Activated T-helper 1 cell treated with Interleukin-2 at 50 U/mL for 16 hours (primary cell): ENCODE measurements around the gene SLC35E3.
"Not testable (repeated sequence)": the region's sequence is repeated elsewhere in the genome, so short reads cannot be mapped to it uniquely, and the experiment has no call there.

Source experiments
- DNase-seq: peaks from one replicate; pipeline ENCODE4 v3.0.0-alpha.2; 2020; ENCODE audit warnings: low read depth

SLC35E3 gene

DNA sequence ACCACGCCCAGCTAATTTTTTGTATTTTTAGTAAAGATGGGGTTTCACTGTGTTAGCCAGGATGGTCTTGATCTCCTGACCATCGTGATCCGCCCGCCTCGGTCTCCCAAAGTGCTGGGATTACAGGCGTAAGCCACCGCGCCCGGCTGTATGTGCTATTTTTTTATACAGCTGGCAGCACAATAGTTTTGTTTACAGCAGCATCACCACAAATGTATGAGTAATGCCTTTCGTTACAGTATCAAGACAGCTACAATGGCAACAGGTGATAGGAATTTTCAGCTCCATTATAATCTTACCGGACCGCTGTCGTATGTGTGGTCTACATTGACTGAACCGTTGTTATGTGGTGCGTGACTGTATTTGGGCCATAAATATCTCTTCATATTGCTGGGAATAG, 50.4 kb downstream of the SLC35E3 start:
- no peak for DNase-seq

DNA sequence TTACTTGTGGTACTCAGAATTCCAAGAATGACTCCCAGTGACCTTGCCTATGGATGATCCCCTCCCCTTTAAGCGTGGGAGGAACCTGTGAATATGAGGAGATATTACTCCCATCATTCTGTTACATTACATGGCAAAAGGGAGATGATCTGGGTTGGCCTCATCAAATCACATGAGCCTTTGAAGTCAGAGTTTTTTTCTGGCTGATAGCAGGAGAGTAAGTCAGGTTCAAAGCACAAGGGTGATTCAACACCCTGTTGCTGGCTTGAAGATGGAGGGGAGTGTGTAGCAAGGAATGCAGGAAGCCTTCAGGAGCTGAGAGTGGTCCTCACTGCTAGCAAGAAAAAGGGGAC, 52.9 kb downstream of the SLC35E3 start:
- DNase-seq = no peak

GRCh38 chr12:68800294-68800693, 54.3 kb downstream of the SLC35E3 start:
- DNase-seq = no peak

GRCh38 chr12:68801124-68801523, 55.1 kb downstream of the SLC35E3 start:
- DNase-seq = not testable (repeated sequence)

DNA sequence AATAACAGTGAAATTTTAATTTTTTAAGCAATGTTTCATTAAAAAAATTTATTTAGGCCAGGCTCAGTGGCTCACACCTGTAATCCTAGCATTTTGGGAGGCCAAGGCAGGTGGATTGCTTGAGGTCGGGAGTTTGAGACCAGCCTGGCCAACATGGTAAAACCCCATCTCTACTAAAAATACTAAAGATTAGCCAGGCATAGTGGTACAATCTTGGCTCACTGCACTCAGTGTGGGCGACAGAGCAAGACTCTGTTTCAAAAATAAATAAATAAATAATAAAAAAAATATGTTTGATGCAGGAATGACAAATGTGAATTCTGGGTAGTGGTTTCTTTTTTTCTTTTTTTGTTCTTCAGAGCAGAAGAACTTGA, 56.4 kb downstream of the SLC35E3 start:
- not testable (repeated sequence) for DNase-seq

- DNase-seq = not testable (repeated sequence)
Measured at GRCh38 chr12:68802911-68803651, 57.1 kb downstream of the SLC35E3 start.

DNA sequence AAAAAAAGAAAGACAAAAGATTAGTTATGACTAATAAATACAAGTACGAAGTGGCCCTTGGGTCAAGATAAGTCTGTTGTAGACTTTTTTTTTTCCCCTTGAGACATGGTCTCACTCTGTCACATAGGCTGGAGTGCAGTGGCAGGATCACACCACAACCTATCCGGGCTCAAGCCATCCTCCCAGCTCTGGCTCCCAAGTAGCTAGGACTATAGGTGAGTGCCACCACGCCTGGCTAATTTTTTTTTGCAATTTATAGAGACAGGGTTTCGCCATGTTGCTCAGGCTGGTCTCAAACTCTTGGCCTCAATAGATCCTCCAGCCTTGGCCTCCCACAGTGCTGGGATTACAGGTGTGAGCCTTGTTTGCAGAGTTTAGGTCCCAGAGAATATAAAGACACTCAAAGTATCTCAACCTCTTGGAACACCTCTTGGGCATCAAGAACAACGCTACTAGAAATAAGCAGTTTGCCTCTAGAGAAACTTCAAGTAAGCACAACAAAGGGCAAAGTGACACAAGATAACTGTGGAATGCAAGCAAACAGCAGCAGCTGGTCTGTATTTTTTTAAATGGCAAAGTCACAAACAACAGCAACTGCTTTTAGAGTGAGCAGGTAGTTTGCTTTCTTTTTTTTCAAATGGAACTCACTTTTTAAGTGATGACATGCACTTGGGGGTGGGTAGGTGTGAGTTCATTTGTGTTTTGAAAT, 58.1 kb downstream of the SLC35E3 start:
- DNase-seq = no peak

DNA sequence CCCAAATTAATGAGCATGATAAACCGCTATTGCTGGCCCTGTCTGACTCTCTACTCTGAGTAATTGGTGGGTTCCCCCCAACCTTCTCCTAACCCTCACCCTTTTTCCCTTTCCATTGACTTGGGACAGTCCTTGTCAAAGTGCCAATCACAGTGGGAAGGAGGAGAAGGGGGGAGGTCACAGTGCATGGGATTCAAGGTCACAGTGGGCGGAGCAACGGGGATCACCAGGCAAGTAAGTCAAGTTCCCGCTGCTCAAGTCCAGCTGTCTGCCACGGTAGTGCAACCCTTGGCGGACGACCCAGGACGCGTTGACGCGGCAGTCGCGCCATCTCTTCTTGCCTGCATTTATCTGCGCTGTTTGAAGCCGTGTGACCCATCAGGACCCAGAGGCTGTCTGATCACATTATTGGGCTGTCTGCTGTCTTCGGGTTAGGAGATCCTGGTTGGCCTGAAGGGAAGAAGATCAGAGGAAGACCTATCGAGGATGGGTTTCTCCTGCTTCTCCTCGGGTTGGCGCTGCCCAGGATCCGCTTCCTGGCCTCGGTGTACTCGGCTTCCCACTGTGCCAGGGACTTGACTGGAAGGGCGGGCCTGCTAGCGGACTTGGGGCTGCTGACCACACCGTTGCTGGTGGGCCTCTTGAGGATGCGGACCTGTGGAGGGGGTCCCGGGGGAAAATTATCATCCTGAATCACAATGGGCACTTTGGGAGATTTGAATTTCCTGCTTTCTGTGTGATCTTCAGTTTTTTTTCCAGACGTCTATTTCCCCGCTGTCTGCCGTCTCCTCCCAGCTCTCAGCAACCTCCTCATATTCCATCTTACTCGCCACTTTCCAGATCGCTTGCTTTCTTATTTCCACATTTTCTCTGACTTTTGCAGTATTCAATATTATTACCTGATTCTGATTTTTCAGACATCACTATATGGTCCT, 58.9 kb downstream of the SLC35E3 start:
- no peak for DNase-seq

DNA sequence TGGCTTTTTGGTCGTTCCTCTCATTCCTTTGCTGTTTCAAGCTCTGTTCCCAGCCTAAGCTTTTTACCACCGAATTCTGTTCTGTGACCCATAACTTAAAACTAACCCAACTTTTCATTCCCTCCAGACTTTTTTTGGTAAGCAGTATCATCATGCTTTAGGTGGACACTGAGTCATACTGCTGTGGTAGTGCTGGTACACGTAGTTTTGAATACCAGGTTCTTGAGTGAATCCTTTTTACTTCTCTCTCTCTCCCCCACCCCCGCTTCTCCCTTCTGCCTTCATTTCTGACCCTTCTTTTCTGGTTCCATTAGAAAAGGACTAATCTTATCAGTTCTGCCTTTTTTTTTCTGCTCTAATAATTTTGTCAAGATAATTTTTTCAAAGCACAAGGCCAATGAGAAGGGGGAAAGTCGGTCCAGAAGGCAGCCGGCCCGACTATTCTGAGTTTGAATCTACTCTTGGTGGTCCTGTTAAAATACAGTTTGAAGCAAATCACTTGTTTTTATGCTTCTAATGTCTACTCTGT, 59.7 kb downstream of the SLC35E3 start:
- no peak for DNase-seq

DNA sequence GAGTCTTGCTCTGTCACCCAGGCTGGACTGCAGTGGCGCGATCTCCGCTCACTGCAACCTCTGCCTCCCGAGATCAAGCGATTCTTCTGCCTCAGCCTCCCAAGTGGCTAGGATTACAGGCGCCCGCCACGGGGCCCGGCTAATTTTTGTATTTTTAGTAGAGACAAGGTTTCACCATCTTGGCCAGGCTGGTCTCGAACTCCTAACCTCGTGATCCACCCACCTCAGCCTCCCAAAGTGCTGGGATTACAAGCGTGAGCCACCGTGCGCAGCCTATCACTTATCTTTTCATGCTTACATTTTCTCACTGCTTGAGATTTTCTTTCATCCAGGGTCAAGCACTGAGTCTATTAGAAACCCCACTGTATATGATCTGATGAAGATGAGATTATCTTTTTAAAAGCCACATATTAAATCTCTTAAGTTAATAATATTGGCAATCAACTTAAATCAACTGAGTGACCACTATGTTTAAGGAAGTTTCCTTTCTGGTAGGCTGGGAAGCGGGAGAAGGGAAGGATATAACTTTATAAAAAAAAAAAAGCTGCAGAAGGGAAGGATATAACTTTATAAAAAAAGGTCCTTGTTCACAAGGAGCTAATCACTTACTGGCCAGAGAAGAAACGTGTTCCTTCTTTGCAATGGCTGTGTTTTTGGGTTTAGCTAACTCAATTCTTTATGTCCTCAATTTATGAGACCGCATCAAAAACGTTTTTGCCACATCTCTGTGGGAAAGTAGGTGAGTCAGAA, 60.7 kb downstream of the SLC35E3 start:
- no peak for DNase-seq

GRCh38 chr12:68807274-68807575, 61.2 kb downstream of the SLC35E3 start:
- DNase-seq = not testable (repeated sequence)

GRCh38 chr12:68807576-68808387, 61.8 kb downstream of the SLC35E3 start, which contains the start of gene MDM2:
TSS of gene MDM2 (plus strand) at chr12:68808177. CDS start at chr12:68808478, 301 bp downstream.
- peak; percentile 97 for DNase-seq

GRCh38 chr12:68808388-68809189, 62.6 kb downstream of the SLC35E3 start:
- peak; percentile 24 for DNase-seq

DNA sequence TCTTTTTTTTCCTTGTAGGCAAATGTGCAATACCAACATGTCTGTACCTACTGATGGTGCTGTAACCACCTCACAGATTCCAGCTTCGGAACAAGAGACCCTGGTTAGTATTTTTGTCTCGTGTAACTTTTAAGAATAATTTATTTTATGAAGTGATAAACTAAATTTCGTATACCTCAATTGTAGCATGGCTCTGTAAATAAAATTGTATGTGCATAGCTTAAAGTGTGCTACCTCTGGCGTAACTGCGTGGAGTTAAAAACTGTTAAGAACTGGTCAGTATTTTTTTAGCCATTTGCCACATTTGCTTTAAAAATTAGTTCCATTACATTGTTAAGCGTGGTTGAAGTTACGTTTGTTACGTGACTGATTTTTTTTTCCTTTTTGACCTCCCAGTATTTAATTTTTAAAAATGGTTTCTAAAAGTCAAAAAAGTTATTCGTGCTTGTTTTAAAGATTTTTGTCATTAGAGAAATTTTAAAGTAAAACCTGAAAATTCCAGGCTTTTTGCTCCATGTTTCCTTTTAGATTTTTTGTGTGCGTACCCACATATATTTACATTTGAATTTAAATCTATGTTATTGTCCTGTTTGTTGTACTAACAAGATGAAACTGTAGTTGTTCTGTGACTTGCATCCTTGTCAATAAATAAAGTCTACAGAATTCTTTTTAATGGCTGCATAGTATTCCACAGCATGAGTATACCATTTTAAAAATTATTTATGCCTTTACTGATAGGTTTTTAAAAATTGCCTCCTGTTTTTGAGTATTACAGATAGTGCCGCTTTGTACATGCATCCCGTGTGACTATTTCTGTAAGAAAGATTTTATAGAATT, 63.4 kb downstream of the SLC35E3 start:
- no peak for DNase-seq

DNA sequence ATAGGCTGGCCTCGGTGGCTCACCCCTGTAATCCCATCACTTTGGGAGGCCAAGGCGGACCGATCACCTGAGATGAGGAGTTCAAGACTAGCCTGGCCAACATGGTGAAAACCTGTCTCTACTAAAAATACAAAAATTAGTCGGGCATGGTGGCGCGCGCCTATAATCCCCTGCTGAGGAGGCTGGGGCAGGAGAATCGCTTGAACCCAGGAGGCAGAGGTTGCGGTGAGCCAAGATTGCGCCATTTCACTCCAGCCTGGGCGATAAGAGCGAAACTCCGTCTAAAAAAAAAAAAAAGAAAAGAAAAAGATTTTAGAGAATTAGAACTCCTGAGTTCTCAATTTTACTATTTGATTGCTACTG, 64.0 kb downstream of the SLC35E3 start:
- DNase-seq = not testable (repeated sequence)

- not testable (repeated sequence) for DNase-seq
Measured at GRCh38 chr12:68811573-68811972, 65.6 kb downstream of the SLC35E3 start.

- DNase-seq = no peak
Measured at GRCh38 chr12:68812553-68813241, 66.7 kb downstream of the SLC35E3 start.

DNA sequence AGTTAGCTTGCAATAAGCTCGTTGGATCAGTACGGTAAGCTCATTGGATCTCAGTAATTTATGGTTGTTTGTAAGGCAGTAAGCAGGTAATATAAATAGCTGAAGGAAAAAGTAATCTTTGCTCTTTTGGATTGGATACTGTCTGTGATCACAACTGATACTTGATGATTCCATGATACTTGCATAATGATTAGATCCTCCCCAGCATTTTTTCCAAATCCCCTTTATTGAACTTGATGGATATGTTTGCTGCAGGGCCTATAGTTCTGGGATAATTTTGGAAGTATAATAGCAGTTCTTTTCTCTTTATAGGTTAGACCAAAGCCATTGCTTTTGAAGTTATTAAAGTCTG, 67.2 kb downstream of the SLC35E3 start:
- no peak for DNase-seq
